GM19351 (cell line): ENCODE results near the gene UTP4.
"Not testable (repeated sequence)": the region's sequence is repeated elsewhere in the genome, so short reads cannot be mapped to it uniquely, and the experiment has no call there.

ENCODE experiments used
- ATAC-seq: cut with Tn5 transposase; IDR thresholded peaks from one replicate; pipeline ENCODE4 v1.9.1; 2021; ENCODE audit warnings: mild to moderate bottlenecking, moderate library complexity; ENCODE audit not compliant: unreplicated experiment

UTP4 gene

GRCh38 chr16:69109486-69110270, 22.8 kb upstream of the UTP4 start:
- ATAC-seq, result no peak

- no peak for ATAC-seq
Observed at GRCh38 chr16:69110406-69110805, 22.0 kb upstream of the UTP4 start.

GRCh38 chr16:69111216-69111875, 21.1 kb upstream of the UTP4 start:
- no peak for ATAC-seq

GRCh38 chr16:69111876-69112230, 20.6 kb upstream of the UTP4 start:
- ATAC-seq, result no peak

- no peak for ATAC-seq
Observed at GRCh38 chr16:69112285-69113129, 19.9 kb upstream of the UTP4 start.

- no peak for ATAC-seq
Observed at GRCh38 chr16:69113216-69113615, 19.2 kb upstream of the UTP4 start.

- no peak for ATAC-seq
Observed at GRCh38 chr16:69114346-69114975, 18.0 kb upstream of the UTP4 start.

- no peak for ATAC-seq
Observed at GRCh38 chr16:69114976-69115355, 17.5 kb upstream of the UTP4 start.

GRCh38 chr16:69115361-69115760, 17.1 kb upstream of the UTP4 start:
- ATAC-seq, result no peak

GRCh38 chr16:69115837-69116236, 16.6 kb upstream of the UTP4 start:
- ATAC-seq, result no peak

GRCh38 chr16:69116256-69116875, 16.1 kb upstream of the UTP4 start:
- no peak for ATAC-seq

- no peak for ATAC-seq
Observed at GRCh38 chr16:69116906-69117305, 15.5 kb upstream of the UTP4 start.

GRCh38 chr16:69118468-69118867, 14.0 kb upstream of the UTP4 start:
- no peak for ATAC-seq

- no peak for ATAC-seq
Observed at GRCh38 chr16:69118994-69119393, 13.5 kb upstream of the UTP4 start.

- no peak for ATAC-seq
Observed at GRCh38 chr16:69119536-69119935, 12.9 kb upstream of the UTP4 start.

- ATAC-seq, result no peak
Observed at GRCh38 chr16:69120096-69120664, 12.3 kb upstream of the UTP4 start.

GRCh38 chr16:69123910-69124309, 8.5 kb upstream of the UTP4 start:
- ATAC-seq, result no peak

GRCh38 chr16:69124406-69124805, 8.0 kb upstream of the UTP4 start:
- not testable (repeated sequence) for ATAC-seq

- ATAC-seq, result not testable (repeated sequence)
Observed at GRCh38 chr16:69124961-69125360, 7.5 kb upstream of the UTP4 start.

GRCh38 chr16:69126221-69126620, 6.2 kb upstream of the UTP4 start:
- ATAC-seq, result no peak
